Measurements from ENCODE around the gene AGAP1.

GRCh38 chr2:235561450-235561849 is 67.6 kb downstream of the AGAP1 start:
- TF ChIP-seq, protein P1, sequence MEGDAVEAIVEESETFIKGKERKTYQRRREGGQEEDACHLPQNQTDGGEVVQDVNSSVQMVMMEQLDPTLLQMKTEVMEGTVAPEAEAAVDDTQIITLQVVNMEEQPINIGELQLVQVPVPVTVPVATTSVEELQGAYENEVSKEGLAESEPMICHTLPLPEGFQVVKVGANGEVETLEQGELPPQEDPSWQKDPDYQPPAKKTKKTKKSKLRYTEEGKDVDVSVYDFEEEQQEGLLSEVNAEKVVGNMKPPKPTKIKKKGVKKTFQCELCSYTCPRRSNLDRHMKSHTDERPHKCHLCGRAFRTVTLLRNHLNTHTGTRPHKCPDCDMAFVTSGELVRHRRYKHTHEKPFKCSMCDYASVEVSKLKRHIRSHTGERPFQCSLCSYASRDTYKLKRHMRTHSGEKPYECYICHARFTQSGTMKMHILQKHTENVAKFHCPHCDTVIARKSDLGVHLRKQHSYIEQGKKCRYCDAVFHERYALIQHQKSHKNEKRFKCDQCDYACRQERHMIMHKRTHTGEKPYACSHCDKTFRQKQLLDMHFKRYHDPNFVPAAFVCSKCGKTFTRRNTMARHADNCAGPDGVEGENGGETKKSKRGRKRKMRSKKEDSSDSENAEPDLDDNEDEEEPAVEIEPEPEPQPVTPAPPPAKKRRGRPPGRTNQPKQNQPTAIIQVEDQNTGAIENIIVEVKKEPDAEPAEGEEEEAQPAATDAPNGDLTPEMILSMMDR (IDR thresholded peaks at IDR 0.05): no peak
- TF ChIP-seq POLR2A (IDR thresholded peaks at IDR 0.05) (no peak), EP300 (IDR thresholded peaks at IDR 0.05) (no peak), POLR2AphosphoS5 (IDR thresholded peaks at IDR 0.05) (no peak)
